Measurements from ENCODE around the gene GTPBP4. TPM values are rescaled to one million over a fixed set of nuclear protein-coding genes. Genes with fewer than 3 reads are reported as not detected.

The GTPBP4 gene
- total RNA-seq, 1 donor from 2014 or later: 53.4 TPM

- Histone ChIP-seq H3K27ac (no peak overlapping the region), H3K9me3 (ENCODE audit: low read depth) (no peaks in the 10 kb centered on the region), H2AFZ (replicated peaks) (no peak overlapping the region), H3K9ac (no peak overlapping the region), H3K4me3 (no peak overlapping the region), H3K4me1 (peaks cover 5% of the 10 kb centered on the region), H3K4me2 (no peak overlapping the region), H4K20me1 (ENCODE audit: low read depth) (no peaks in the 10 kb centered on the region), H3K27me3 (no peaks in the 10 kb centered on the region), H3K79me2 (ENCODE audit: low read depth) (no peaks in the 10 kb centered on the region), H3K36me3 (no peaks in the 10 kb centered on the region), H3F3A (ENCODE audit: low read depth) (no peaks in the 10 kb centered on the region)
- H3K27me3 Mint-ChIP-seq (ENCODE audit: insufficient read depth, low read depth): peaks cover 9% of the 10 kb centered on the region
- H3K36me3 Mint-ChIP-seq: no peaks in the 10 kb centered on the region
- no peak for DNase-seq (ENCODE audit: low spot score)
- H3K27ac Mint-ChIP-seq: peak overlapping the region; percentile 42
- H3K4me3 Mint-ChIP-seq: no peak overlapping the region
- TF ChIP-seq CTCF (IDR thresholded peaks at IDR 0.05) (no peak), EZH2phosphoT487 (IDR thresholded peaks at IDR 0.05) (no peak), EZH2 (IDR thresholded peaks at IDR 0.05) (no peak)
- H3K4me1 Mint-ChIP-seq: peaks cover 3% of the 10 kb centered on the region
- H3K9me3 Mint-ChIP-seq: peaks cover 11% of the 10 kb centered on the region
These were observed 23.8 kb upstream of the GTPBP4 start for GRCh38 chr10:964321-964987.

GRCh38 chr10:964988-965417, 23.2 kb upstream of the GTPBP4 start:
- H2AFZ ChIP-seq (replicated peaks): no peak overlapping the region

GRCh38 chr10:966466-967235, 21.6 kb upstream of the GTPBP4 start:
- no peak for TF ChIP-seq EZH2phosphoT487 (IDR thresholded peaks at IDR 0.05)
- TF ChIP-seq EZH2 (IDR thresholded peaks at IDR 0.05): no peak
- TF ChIP-seq CTCF (IDR thresholded peaks at IDR 0.05): no peak
- Mint-ChIP-seq H3K9me3 (peaks cover 6% of the 10 kb centered on the region), H3K36me3 (no peaks in the 10 kb centered on the region), H3K4me3 (no peak overlapping the region), H3K27ac (no peak overlapping the region), H3K4me1 (peaks cover 6% of the 10 kb centered on the region), H3K27me3 (ENCODE audit: insufficient read depth, low read depth) (peaks cover 5% of the 10 kb centered on the region)
- H3K27me3 ChIP-seq: no peaks in the 10 kb centered on the region
- H3K4me1 ChIP-seq: peaks cover 5% of the 10 kb centered on the region
- H3K4me3 ChIP-seq: no peak overlapping the region
- H3F3A ChIP-seq (ENCODE audit: low read depth): no peaks in the 10 kb centered on the region
- no peak overlapping the region for H2AFZ ChIP-seq (replicated peaks)
- H3K27ac ChIP-seq: no peak overlapping the region
- H3K36me3 ChIP-seq: no peaks in the 10 kb centered on the region
- no peak overlapping the region for H3K4me2 ChIP-seq
- no peaks in the 10 kb centered on the region for H3K79me2 ChIP-seq (ENCODE audit: low read depth)
- H4K20me1 ChIP-seq (ENCODE audit: low read depth): no peaks in the 10 kb centered on the region
- peak; percentile 18 for DNase-seq (ENCODE audit: low spot score)
- H3K9ac ChIP-seq: no peak overlapping the region
- no peaks in the 10 kb centered on the region for H3K9me3 ChIP-seq (ENCODE audit: low read depth)

More at GRCh38 chr10:964988-965417, 23.2 kb upstream of the GTPBP4 start:
- Mint-ChIP-seq H3K4me3 (no peak overlapping the region), H3K4me1 (peaks cover 6% of the 10 kb centered on the region), H3K36me3 (no peaks in the 10 kb centered on the region), H3K9me3 (peaks cover 8% of the 10 kb centered on the region), H3K27ac (no peak overlapping the region), H3K27me3 (ENCODE audit: insufficient read depth, low read depth) (peaks cover 7% of the 10 kb centered on the region)
- Histone ChIP-seq H3K4me1 (peaks cover 5% of the 10 kb centered on the region), H3K27ac (no peak overlapping the region), H3K4me2 (no peak overlapping the region), H3K36me3 (no peaks in the 10 kb centered on the region), H3K4me3 (no peak overlapping the region), H3K79me2 (ENCODE audit: low read depth) (no peaks in the 10 kb centered on the region), H3K27me3 (no peaks in the 10 kb centered on the region), H3F3A (ENCODE audit: low read depth) (no peaks in the 10 kb centered on the region), H3K9me3 (ENCODE audit: low read depth) (no peaks in the 10 kb centered on the region), H3K9ac (no peak overlapping the region), H4K20me1 (ENCODE audit: low read depth) (no peaks in the 10 kb centered on the region)
- no peak for DNase-seq (ENCODE audit: low spot score)
- TF ChIP-seq CTCF (IDR thresholded peaks at IDR 0.05) (no peak), EZH2 (IDR thresholded peaks at IDR 0.05) (no peak), EZH2phosphoT487 (IDR thresholded peaks at IDR 0.05) (no peak)

All from neural progenitor cell (in vitro differentiated cells).